Measurements from ENCODE around the gene GMDS. TPM values are rescaled to one million over a fixed set of nuclear protein-coding genes. Genes with fewer than 3 reads are reported as not detected.

The GMDS gene
- total and polyA plus RNA-seq, 2 donors (not counting 3 experiments of a cell fraction or from before 2014, with no cell fraction given) = 9.8 to 23.5 TPM

DNA sequence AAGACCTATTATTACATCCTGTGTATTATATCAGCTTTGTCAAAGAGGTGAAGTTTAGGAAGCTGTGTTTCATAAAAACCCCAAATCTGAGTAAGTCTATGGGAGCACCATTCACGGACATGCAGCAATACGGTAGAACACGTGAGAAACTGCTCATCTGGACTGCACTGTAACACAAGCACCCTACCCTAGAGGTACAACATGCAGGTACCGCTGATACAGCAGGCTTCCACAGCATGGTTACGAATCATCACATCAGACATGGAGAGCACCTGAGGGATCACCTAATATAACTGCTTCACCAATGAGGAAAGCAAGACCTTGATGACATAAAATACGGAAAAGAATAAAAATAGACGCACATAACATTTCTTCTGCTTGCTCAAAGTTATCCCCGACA is 96.7 kb downstream of the GMDS start:
- BruUV-seq (replicated peaks) = no TSS peak
- dilution Hi-C loops (cut with MboI; ENCODE audit: extremely low pct_ligation_motif_present, low sequenced_read_pairs) = no loop called here
- Histone ChIP-seq H3K4me1 (ENCODE audit: control insufficient read depth, extremely low read depth, insufficient read depth, low read length) (no peaks in the 10 kb centered on the region), H3K9me3 (replicated peaks; ENCODE audit: control insufficient read depth, insufficient read depth, low read length) (no peaks in the 10 kb centered on the region), H2AFZ (ENCODE audit: low read depth, low read length) (no peak overlapping the region), H3K4me3 (replicated peaks in 1 of 3; ENCODE audit: insufficient read depth in 1 of 3, low read depth in 1 of 3, low read length in 3 of 3) (no peak overlapping the region), H3K9me1 (replicated peaks; ENCODE audit: control insufficient read depth, extremely low read depth, insufficient read depth, low read length) (no peaks in the 10 kb centered on the region), H3K4me2 (ENCODE audit: insufficient read depth, low read length) (no peak overlapping the region), H3K36me3 (ENCODE audit: control insufficient read depth in 2 of 2, extremely low read depth in 1 of 2, insufficient read depth in 2 of 2, low read length in 2 of 2) (no peaks in the 10 kb centered on the region), H3K9ac (replicated peaks; ENCODE audit: extremely low read depth, insufficient read depth, low read length) (no peak overlapping the region), H3K27ac (ENCODE audit: insufficient read depth, low read depth, low read length) (no peak overlapping the region), H3K79me2 (ENCODE audit: control insufficient read depth, insufficient read depth, low read length) (no peaks in the 10 kb centered on the region), H3K27me3 (ENCODE audit: control insufficient read depth in 2 of 2, insufficient read depth in 2 of 2, low read length in 2 of 2) (no peaks in the 10 kb centered on the region), H4K20me1 (replicated peaks; ENCODE audit: control insufficient read depth, extremely low read depth, insufficient read depth, low read length) (no peaks in the 10 kb centered on the region)
- DNase-seq (ENCODE audit: low read depth, low spot score) = no peak
- ChIA-PET CTCF (interaction anchor here (1.3 kb wide), 2 partner anchors 16 to 27 kb away, joined by 4 read pairs; no protein-coding TSS in a partner anchor), POLR2A (no interaction called here)
- FAIRE-seq = no peak
- intact Hi-C loops (cut with micrococcal nuclease) = no loop called here
- TF ChIP-seq EZH2 (IDR thresholded peaks at IDR 0.05; ENCODE audit: borderline replicate concordance, low read depth, low read length, severe bottlenecking) (no peak), MYC (IDR thresholded peaks at IDR 0.05; ENCODE audit: low read depth, low read length) (no peak), POLR2AphosphoS5 (IDR thresholded peaks at IDR 0.05; ENCODE audit: insufficient read depth, low read depth, low read length) (no peak), GATA2 (IDR thresholded peaks at IDR 0.05; ENCODE audit: insufficient read depth, insufficient read length, low read depth, low read length) (no peak)

GRCh38 chr6:2147766-2148448 is 97.5 kb downstream of the GMDS start:
- no peak overlapping the region for H3K9ac ChIP-seq (replicated peaks; ENCODE audit: extremely low read depth, insufficient read depth, low read length)
- H3K4me1 ChIP-seq (ENCODE audit: control insufficient read depth, extremely low read depth, insufficient read depth, low read length) = no peaks in the 10 kb centered on the region
- FAIRE-seq (no peak), DNase-seq (ENCODE audit: low read depth, low spot score) (no peak)
- H4K20me1 ChIP-seq (replicated peaks; ENCODE audit: control insufficient read depth, extremely low read depth, insufficient read depth, low read length) = no peaks in the 10 kb centered on the region
- ChIA-PET POLR2A (no interaction called here), CTCF (no interaction called here)
- dilution Hi-C loops (cut with MboI; ENCODE audit: extremely low pct_ligation_motif_present, low sequenced_read_pairs) (no loop called here), intact Hi-C loops (cut with micrococcal nuclease) (no loop called here)
- no peaks in the 10 kb centered on the region for H3K36me3 ChIP-seq (ENCODE audit: control insufficient read depth in 2 of 2, extremely low read depth in 1 of 2, insufficient read depth in 2 of 2, low read length in 2 of 2)
- H3K27me3 ChIP-seq (ENCODE audit: control insufficient read depth in 2 of 2, insufficient read depth in 2 of 2, low read length in 2 of 2) = no peaks in the 10 kb centered on the region
- no peaks in the 10 kb centered on the region for H3K9me1 ChIP-seq (replicated peaks; ENCODE audit: control insufficient read depth, extremely low read depth, insufficient read depth, low read length)
- no TSS peak for BruUV-seq (replicated peaks)
- TF ChIP-seq, protein P1, sequence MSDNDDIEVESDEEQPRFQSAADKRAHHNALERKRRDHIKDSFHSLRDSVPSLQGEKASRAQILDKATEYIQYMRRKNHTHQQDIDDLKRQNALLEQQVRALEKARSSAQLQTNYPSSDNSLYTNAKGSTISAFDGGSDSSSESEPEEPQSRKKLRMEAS (IDR thresholded peaks at IDR 0.05; ENCODE audit: insufficient read depth, insufficient read length) = no peak
- TF ChIP-seq FOS (IDR thresholded peaks at IDR 0.05; ENCODE audit: borderline replicate concordance, insufficient read depth, low read length) (no peak), GATA2 (IDR thresholded peaks at IDR 0.05; ENCODE audit: insufficient read depth, insufficient read length, low read depth, low read length) (no peak), POLR2A (IDR thresholded peaks at IDR 0.05; ENCODE audit: low read depth, low read length) (no peak), JUN (IDR thresholded peaks at IDR 0.05; ENCODE audit: borderline replicate concordance, insufficient read depth, insufficient read length, low read depth) (no peak), MYC (IDR thresholded peaks at IDR 0.05; ENCODE audit: low read depth, low read length) (no peak), POLR2AphosphoS5 (IDR thresholded peaks at IDR 0.05; ENCODE audit: insufficient read depth, low read depth, low read length) (no peak), CTCF (IDR thresholded peaks at IDR 0.05; ENCODE audit: extremely low read depth in 1 of 2, insufficient read depth in 1 of 2, low read depth in 1 of 2, low read length in 2 of 2) (no peak), EZH2 (IDR thresholded peaks at IDR 0.05; ENCODE audit: borderline replicate concordance, low read depth, low read length, severe bottlenecking) (no peak)
- H3K4me3 ChIP-seq (replicated peaks in 1 of 3; ENCODE audit: insufficient read depth in 1 of 3, low read depth in 1 of 3, low read length in 3 of 3) = no peak overlapping the region
- no peaks in the 10 kb centered on the region for H3K9me3 ChIP-seq (replicated peaks; ENCODE audit: control insufficient read depth, insufficient read depth, low read length)
- no peak overlapping the region for H2AFZ ChIP-seq (ENCODE audit: low read depth, low read length)
- no peaks in the 10 kb centered on the region for H3K79me2 ChIP-seq (ENCODE audit: control insufficient read depth, insufficient read depth, low read length)
- H3K4me2 ChIP-seq (ENCODE audit: insufficient read depth, low read length) = no peak overlapping the region
- H3K27ac ChIP-seq (ENCODE audit: insufficient read depth, low read depth, low read length) = no peak overlapping the region

Measured in endothelial cell of umbilical vein (primary cell).